Measurements from ENCODE around the gene TRPV4. TPM values are rescaled to one million over a fixed set of nuclear protein-coding genes. Genes with fewer than 3 reads are reported as not detected.

The TRPV4 gene
- total and polyA plus RNA-seq, 2 donors (not counting 3 experiments of a cell fraction or from before 2014, with no cell fraction given): 8.8 to 22.3 TPM

DNA sequence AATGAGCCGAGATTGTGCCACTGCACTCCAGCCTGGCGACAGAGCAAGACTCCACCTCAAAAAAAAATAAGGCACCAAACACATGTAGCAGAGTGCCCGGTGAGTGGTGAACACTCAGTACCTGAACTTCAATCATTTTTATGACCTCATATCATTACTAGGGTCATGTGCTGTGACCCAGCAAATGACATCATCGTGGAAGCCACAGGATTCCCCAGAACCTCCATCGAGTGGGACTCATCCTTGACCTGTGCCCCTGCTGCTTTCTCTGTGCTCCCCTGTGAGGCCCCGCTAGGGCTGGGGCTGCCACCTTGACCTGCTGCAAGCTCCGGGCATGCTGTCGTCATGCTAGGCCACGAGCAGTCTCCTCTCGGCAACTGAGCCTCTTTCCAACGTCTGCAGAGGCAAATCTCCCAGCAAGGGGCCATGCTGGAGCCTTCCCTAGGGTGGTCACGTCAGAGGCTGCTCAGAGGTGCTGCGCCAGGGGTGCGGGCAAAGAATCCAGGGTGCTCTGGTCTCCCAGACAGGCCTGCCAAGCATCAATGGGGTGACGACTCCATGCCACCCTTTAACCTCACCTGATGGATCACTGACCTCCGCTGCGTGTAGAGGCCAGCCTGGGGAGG, 28.6 kb upstream of the TRPV4 start:
- Histone ChIP-seq H3K4me1 (ENCODE audit: control insufficient read depth, extremely low read depth, insufficient read depth, low read length) (no peaks in the 10 kb centered on the region), H3K27ac (ENCODE audit: insufficient read depth, low read depth, low read length) (no peak overlapping the region), H3K9ac (replicated peaks; ENCODE audit: extremely low read depth, insufficient read depth, low read length) (no peak overlapping the region), H4K20me1 (replicated peaks; ENCODE audit: control insufficient read depth, extremely low read depth, insufficient read depth, low read length) (no peaks in the 10 kb centered on the region), H3K9me3 (replicated peaks; ENCODE audit: control insufficient read depth, insufficient read depth, low read length) (no peaks in the 10 kb centered on the region), H3K27me3 (ENCODE audit: control insufficient read depth in 2 of 2, insufficient read depth in 2 of 2, low read length in 2 of 2) (no peaks in the 10 kb centered on the region), H3K36me3 (ENCODE audit: control insufficient read depth in 2 of 2, extremely low read depth in 1 of 2, insufficient read depth in 2 of 2, low read length in 2 of 2) (peaks cover 0 to 18% of the 10 kb centered on the region in 2 experiments), H3K4me3 (replicated peaks in 1 of 3; ENCODE audit: insufficient read depth in 1 of 3, low read depth in 1 of 3, low read length in 3 of 3) (no peak overlapping the region), H3K79me2 (ENCODE audit: control insufficient read depth, insufficient read depth, low read length) (peaks cover 3% of the 10 kb centered on the region), H2AFZ (ENCODE audit: low read depth, low read length) (no peak overlapping the region), H3K9me1 (replicated peaks; ENCODE audit: control insufficient read depth, extremely low read depth, insufficient read depth, low read length) (no peaks in the 10 kb centered on the region), H3K4me2 (ENCODE audit: insufficient read depth, low read length) (no peak overlapping the region)
- TF ChIP-seq EZH2 (IDR thresholded peaks at IDR 0.05; ENCODE audit: borderline replicate concordance, low read depth, low read length, severe bottlenecking): no peak
- no peak for TF ChIP-seq POLR2A (IDR thresholded peaks at IDR 0.05; ENCODE audit: low read depth, low read length)
- TF ChIP-seq FOS (IDR thresholded peaks at IDR 0.05; ENCODE audit: borderline replicate concordance, insufficient read depth, low read length): no peak
- TF ChIP-seq, protein P1, sequence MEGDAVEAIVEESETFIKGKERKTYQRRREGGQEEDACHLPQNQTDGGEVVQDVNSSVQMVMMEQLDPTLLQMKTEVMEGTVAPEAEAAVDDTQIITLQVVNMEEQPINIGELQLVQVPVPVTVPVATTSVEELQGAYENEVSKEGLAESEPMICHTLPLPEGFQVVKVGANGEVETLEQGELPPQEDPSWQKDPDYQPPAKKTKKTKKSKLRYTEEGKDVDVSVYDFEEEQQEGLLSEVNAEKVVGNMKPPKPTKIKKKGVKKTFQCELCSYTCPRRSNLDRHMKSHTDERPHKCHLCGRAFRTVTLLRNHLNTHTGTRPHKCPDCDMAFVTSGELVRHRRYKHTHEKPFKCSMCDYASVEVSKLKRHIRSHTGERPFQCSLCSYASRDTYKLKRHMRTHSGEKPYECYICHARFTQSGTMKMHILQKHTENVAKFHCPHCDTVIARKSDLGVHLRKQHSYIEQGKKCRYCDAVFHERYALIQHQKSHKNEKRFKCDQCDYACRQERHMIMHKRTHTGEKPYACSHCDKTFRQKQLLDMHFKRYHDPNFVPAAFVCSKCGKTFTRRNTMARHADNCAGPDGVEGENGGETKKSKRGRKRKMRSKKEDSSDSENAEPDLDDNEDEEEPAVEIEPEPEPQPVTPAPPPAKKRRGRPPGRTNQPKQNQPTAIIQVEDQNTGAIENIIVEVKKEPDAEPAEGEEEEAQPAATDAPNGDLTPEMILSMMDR (IDR thresholded peaks at IDR 0.05; ENCODE audit: extremely low read depth in 1 of 2, insufficient read depth in 1 of 2, low read depth in 1 of 2, low read length in 2 of 2): no peak
- TF ChIP-seq, protein P2, sequence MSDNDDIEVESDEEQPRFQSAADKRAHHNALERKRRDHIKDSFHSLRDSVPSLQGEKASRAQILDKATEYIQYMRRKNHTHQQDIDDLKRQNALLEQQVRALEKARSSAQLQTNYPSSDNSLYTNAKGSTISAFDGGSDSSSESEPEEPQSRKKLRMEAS (IDR thresholded peaks at IDR 0.05; ENCODE audit: insufficient read depth, insufficient read length): no peak
- no peak for TF ChIP-seq MYC (IDR thresholded peaks at IDR 0.05; ENCODE audit: low read depth, low read length)
- TF ChIP-seq GATA2 (IDR thresholded peaks at IDR 0.05; ENCODE audit: insufficient read depth, insufficient read length, low read depth, low read length): no peak
- no peak for TF ChIP-seq POLR2AphosphoS5 (IDR thresholded peaks at IDR 0.05; ENCODE audit: insufficient read depth, low read depth, low read length)
- TF ChIP-seq JUN (IDR thresholded peaks at IDR 0.05; ENCODE audit: borderline replicate concordance, insufficient read depth, insufficient read length, low read depth): no peak
- ChIA-PET CTCF (no interaction called here), POLR2A (no interaction called here)
- DNase-seq (ENCODE audit: low read depth, low spot score): no peak
- no TSS peak for BruUV-seq (replicated peaks)
- intact Hi-C loops (cut with micrococcal nuclease) (no loop called here), dilution Hi-C loops (cut with MboI; ENCODE audit: extremely low pct_ligation_motif_present, low sequenced_read_pairs) (no loop called here)
- FAIRE-seq: no peak

Measured in endothelial cell of umbilical vein (primary cell).